ENCODE data around the gene TSPAN33. TPM values are rescaled to one million over a fixed set of nuclear protein-coding genes. Genes with fewer than 3 reads are reported as not detected.

Gene TSPAN33
- total RNA-seq, 4 donors from 2014 or later = 2.5 to 8.1 (median 2.9) TPM

GRCh38 chr7:129166745-129167144 lies 22.2 kb downstream of the TSPAN33 start:
- intact Hi-C loops (cut with DNase I; ENCODE audit: low total_unique reads) = loop anchor here (10.0 kb wide), 1 partner anchor 268 kb away; the partner anchor contains the start of gene STRIP2
- H3K4me3 ChIP-seq = no peak overlapping the region
- no peak for TF ChIP-seq EP300 (IDR thresholded peaks at IDR 0.05; ENCODE audit: low read depth)
- TF ChIP-seq POLR2A (IDR thresholded peaks at IDR 0.05) = no peak
- TF ChIP-seq CTCF (IDR thresholded peaks at IDR 0.05) = no peak
- TF ChIP-seq POLR2AphosphoS5 (IDR thresholded peaks at IDR 0.05) = no peak
- H3K27ac ChIP-seq = no peak overlapping the region
- H3K4me1 ChIP-seq = peaks cover 0 to 15% (median 8%) of the 10 kb centered on the region in 4 donors
- H3K27me3 ChIP-seq = no peaks in the 10 kb centered on the region
- H3K9me3 ChIP-seq = no peaks in the 10 kb centered on the region
- DNase-seq = no peak
- WGBS, 2 donors (ENCODE audit: low coverage in 1 of 2) = 77% methylated on average over 4 of the region's 4 CpGs; no CpG with 5 or more reads in 1 of the 2 donors
- in situ Hi-C loops (cut with MboI; ENCODE audit: low pct_ligation_motif_present in 1 of 4, low pct_unique_long_range_greater_than_20kb in 1 of 4, low sequenced_read_pairs in 3 of 4) = no loop called here
- H3K36me3 ChIP-seq = no peaks in the 10 kb centered on the region

GRCh38 chr7:129167817-129168216 lies 23.3 kb downstream of the TSPAN33 start:
- no peaks in the 10 kb centered on the region for H3K36me3 ChIP-seq
- H3K9me3 ChIP-seq = no peaks in the 10 kb centered on the region
- WGBS, 2 donors (ENCODE audit: low coverage in 1 of 2) = 82% methylated on average over 4 of the region's 4 CpGs; no CpG with 5 or more reads in 1 of the 2 donors
- intact Hi-C loops (cut with DNase I; ENCODE audit: low total_unique reads) (loop anchor here (10.0 kb wide), 1 partner anchor 267 kb away; the partner anchor contains the start of gene STRIP2), in situ Hi-C loops (cut with MboI; ENCODE audit: low pct_ligation_motif_present in 1 of 4, low pct_unique_long_range_greater_than_20kb in 1 of 4, low sequenced_read_pairs in 3 of 4) (no loop called here)
- DNase-seq = no peak
- no peaks in the 10 kb centered on the region for H3K27me3 ChIP-seq
- H3K27ac ChIP-seq = no peak overlapping the region
- no peak overlapping the region for H3K4me3 ChIP-seq
- H3K4me1 ChIP-seq = peaks cover 0 to 15% (median 8%) of the 10 kb centered on the region in 4 donors
- TF ChIP-seq EP300 (IDR thresholded peaks at IDR 0.05; ENCODE audit: low read depth) (no peak), POLR2AphosphoS5 (IDR thresholded peaks at IDR 0.05) (no peak), POLR2A (IDR thresholded peaks at IDR 0.05) (no peak), CTCF (IDR thresholded peaks at IDR 0.05) (no peak)

- Histone ChIP-seq H3K9me3 (no peaks in the 10 kb centered on the region), H3K4me1 (peaks cover 0 to 15% (median 8%) of the 10 kb centered on the region in 4 donors), H3K4me3 (peak overlapping the region in 2 of 4 donors; percentile 47 to 58), H3K27me3 (no peaks in the 10 kb centered on the region), H3K36me3 (no peaks in the 10 kb centered on the region), H3K27ac (peak overlapping the region in 3 of 4 donors; percentile 51 to 75 (median 55))
- intact Hi-C loops (cut with DNase I; ENCODE audit: low total_unique reads) (loop anchor here (10.0 kb wide), 1 partner anchor 266 kb away; the partner anchor contains the start of gene STRIP2), in situ Hi-C loops (cut with MboI; ENCODE audit: low pct_ligation_motif_present in 1 of 4, low pct_unique_long_range_greater_than_20kb in 1 of 4, low sequenced_read_pairs in 3 of 4) (no loop called here)
- DNase-seq = no peak
- TF ChIP-seq EP300 (IDR thresholded peaks at IDR 0.05; ENCODE audit: low read depth) = no peak
- no peak for TF ChIP-seq POLR2AphosphoS5 (IDR thresholded peaks at IDR 0.05)
- no peak for TF ChIP-seq POLR2A (IDR thresholded peaks at IDR 0.05)
- TF ChIP-seq CTCF (IDR thresholded peaks at IDR 0.05) = no peak
- 54% methylated on average over 7 to 20 of the region's 20 CpGs for WGBS, 2 donors (ENCODE audit: low coverage in 1 of 2)
Observed at GRCh38 chr7:129168231-129169021, 23.9 kb downstream of the TSPAN33 start.

GRCh38 chr7:129169171-129169671 lies 24.7 kb downstream of the TSPAN33 start:
- Histone ChIP-seq H3K4me3 (peak overlapping the region; percentile 26 to 58 (median 40)), H3K36me3 (no peaks in the 10 kb centered on the region), H3K9me3 (no peaks in the 10 kb centered on the region), H3K27me3 (no peaks in the 10 kb centered on the region), H3K27ac (peak overlapping the region; percentile 45 to 75 (median 53)), H3K4me1 (peaks cover 0 to 15% (median 8%) of the 10 kb centered on the region in 4 donors)
- 6 to 30% methylated on average over 2 to 42 of the region's 47 CpGs for WGBS, 2 donors (ENCODE audit: low coverage in 1 of 2)
- TF ChIP-seq POLR2AphosphoS5 (IDR thresholded peaks at IDR 0.05) (no peak), POLR2A (IDR thresholded peaks at IDR 0.05) (no peak), EP300 (IDR thresholded peaks at IDR 0.05; ENCODE audit: low read depth) (no peak), CTCF (IDR thresholded peaks at IDR 0.05) (no peak)
- DNase-seq = peak; percentile 53
- in situ Hi-C loops (cut with MboI; ENCODE audit: low pct_ligation_motif_present in 1 of 4, low pct_unique_long_range_greater_than_20kb in 1 of 4, low sequenced_read_pairs in 3 of 4) = no loop called here
- intact Hi-C loops (cut with DNase I; ENCODE audit: low total_unique reads) = loop anchor here (10.0 kb wide), 1 partner anchor 266 kb away; the partner anchor contains the start of gene STRIP2
